H9 (cell line): Measurements from ENCODE around the gene OFD1. TPM values are rescaled to one million over a fixed set of nuclear protein-coding genes. Genes with fewer than 3 reads are reported as not detected.

ENCODE experiments used
- DNase-seq: peaks from one replicate; pipeline ENCODE4 v3.0.0-alpha.2; 2017
- H2AFZ ChIP-seq: one replicate; pipeline ENCODE4 v1.6.1; 2013; ENCODE audit warnings: mild to moderate bottlenecking, low read length, control low read depth, moderate library complexity
- H2AK5ac ChIP-seq: 2 replicates; pipeline ENCODE4 v1.6.1; 2013; ENCODE audit warnings: low read length, control low read depth, mixed read lengths; ENCODE audit not compliant: insufficient read length
- H2BK120ac ChIP-seq: one replicate; pipeline ENCODE4 v1.6.1; 2013; ENCODE audit warnings: low read depth, mild to moderate bottlenecking, low read length, control low read depth, inconsistent platforms; ENCODE audit not compliant: poor library complexity, severe bottlenecking
- H2BK12ac ChIP-seq: 2 replicates; pipeline ENCODE4 v1.6.1; 2013; ENCODE audit warnings: low read length, control low read depth, mixed read lengths, low read depth; ENCODE audit not compliant: insufficient read length
- H2BK15ac ChIP-seq: 2 replicates; pipeline ENCODE4 v1.6.1; 2013; ENCODE audit warnings: low read depth, low read length, control low read depth
- H2BK20ac ChIP-seq: one replicate; pipeline ENCODE4 v1.6.1; 2013; ENCODE audit warnings: low read depth, mild to moderate bottlenecking, low read length, control low read depth, inconsistent platforms; ENCODE audit not compliant: poor library complexity, severe bottlenecking
- H2BK5ac ChIP-seq: 2 replicates; pipeline ENCODE4 v1.6.1; 2013; ENCODE audit warnings: low read length, control low read depth, mixed read lengths; ENCODE audit not compliant: insufficient read length
- H3K14ac ChIP-seq: 2 replicates; pipeline ENCODE4 v1.6.1; 2013; ENCODE audit warnings: low read length, control low read depth; ENCODE audit not compliant: insufficient read depth
- H3K18ac ChIP-seq: 2 replicates; pipeline ENCODE4 v1.6.1; 2013; ENCODE audit warnings: low read depth, mild to moderate bottlenecking, mixed read lengths, low read length, control low read depth; ENCODE audit not compliant: insufficient read length
- H3K23ac ChIP-seq: 2 replicates; pipeline ENCODE4 v1.6.1; 2013; ENCODE audit warnings: low read length, control low read depth, mixed read lengths, low read depth; ENCODE audit not compliant: insufficient read length
- H3K23me2 ChIP-seq: 2 replicates; pipeline ENCODE4 v1.6.1; 2013; ENCODE audit warnings: low read depth, mild to moderate bottlenecking, mixed read lengths, low read length, control low read depth; ENCODE audit not compliant: insufficient read length, poor library complexity, severe bottlenecking
- H3K27ac ChIP-seq: 2 replicates; pipeline ENCODE4 v1.5.1; 2013; ENCODE audit warnings: low read length, control low read depth, mixed read lengths, low read depth; ENCODE audit not compliant: insufficient read length
- H3K27me3 ChIP-seq: 2 replicates; pipeline ENCODE4 v1.6.1; 2013; ENCODE audit warnings: low read length, control low read depth, inconsistent platforms; ENCODE audit not compliant: insufficient read depth
- H3K4ac ChIP-seq: 2 replicates; pipeline ENCODE4 v1.6.1; 2013; ENCODE audit warnings: low read depth, mild to moderate bottlenecking, control low read depth, inconsistent platforms, low read length, moderate library complexity
- H3K4me1 ChIP-seq: 2 replicates; pipeline ENCODE4 v1.6.1; 2013; ENCODE audit warnings: low read length, control low read depth, inconsistent platforms; ENCODE audit not compliant: insufficient read depth
- H3K4me2 ChIP-seq: 2 replicates; pipeline ENCODE4 v1.6.1; 2013; ENCODE audit warnings: low read length, control low read depth, mixed read lengths; ENCODE audit not compliant: insufficient read length, insufficient read depth
- H3K56ac ChIP-seq: 2 replicates; pipeline ENCODE4 v1.6.1; 2013; ENCODE audit warnings: low read depth, mild to moderate bottlenecking, mixed read lengths, low read length, control low read depth; ENCODE audit not compliant: insufficient read length
- H3K79me1 ChIP-seq: 2 replicates; pipeline ENCODE4 v1.6.1; 2013; ENCODE audit warnings: low read depth, mild to moderate bottlenecking, moderate library complexity, low read length, control low read depth, inconsistent platforms; ENCODE audit not compliant: insufficient read depth, poor library complexity, severe bottlenecking
- H3K79me2 ChIP-seq: 2 replicates; pipeline ENCODE4 v1.6.1; 2013; ENCODE audit warnings: low read length, control low read depth, inconsistent platforms; ENCODE audit not compliant: insufficient read depth
- H3K9ac ChIP-seq: 2 replicates; pipeline ENCODE4 v1.6.1; 2013; ENCODE audit warnings: low read length, control low read depth, mixed read lengths; ENCODE audit not compliant: insufficient read length; ENCODE audit errors: extremely low read depth
- H3K9me3 ChIP-seq: one replicate; pipeline ENCODE4 v1.6.1; 2013; ENCODE audit warnings: low read depth, low read length, inconsistent platforms; ENCODE audit not compliant: control insufficient read depth
- H3T11ph ChIP-seq: one replicate; pipeline ENCODE4 v1.6.1; 2013; ENCODE audit warnings: mild to moderate bottlenecking, low read length, control low read depth, inconsistent platforms
- H4K20me1 ChIP-seq: one replicate; pipeline ENCODE4 v1.6.1; 2013; ENCODE audit not compliant: control insufficient read depth, insufficient read length, insufficient read depth
- H4K5ac ChIP-seq: 2 replicates; pipeline ENCODE4 v1.6.1; 2013; ENCODE audit warnings: low read depth, mild to moderate bottlenecking, mixed read lengths, low read length, control low read depth; ENCODE audit not compliant: insufficient read length
- H4K8ac ChIP-seq: replicated peaks from 2 replicates; pipeline ENCODE4 v1.6.1; 2013; ENCODE audit warnings: low read length, control low read depth, mixed read lengths, low read depth; ENCODE audit not compliant: insufficient read length
- H4K91ac ChIP-seq: 2 replicates; pipeline ENCODE4 v1.6.1; 2013; ENCODE audit warnings: low read depth, mild to moderate bottlenecking, moderate library complexity, mixed read lengths, low read length, control low read depth; ENCODE audit not compliant: insufficient read length
- H3K27ac Mint-ChIP-seq, 3 experiments: 2 replicates in 2 of 3; 3 replicates in 1 of 3; pipeline ENCODE4 v1.8.0; 2020 to 2021; ENCODE audit warnings: mixed read lengths in 3 of 3, mild to moderate bottlenecking in 1 of 3, moderate library complexity in 1 of 3
- H3K27me3 Mint-ChIP-seq: 2 replicates; pipeline ENCODE4 v1.8.0; 2021; ENCODE audit warnings: low read depth, mild to moderate bottlenecking, moderate library complexity, mixed read lengths
- H3K36me3 Mint-ChIP-seq, 3 experiments: 2 replicates in 2 of 3; 3 replicates in 1 of 3; pipeline ENCODE4 v1.8.0; 2020 to 2021; ENCODE audit warnings: low read depth in 3 of 3, mixed read lengths in 3 of 3; ENCODE audit not compliant: insufficient read depth in 1 of 3
- H3K4me1 Mint-ChIP-seq, 2 experiments: 2 replicates each; pipeline ENCODE4 v1.8.0; 2020; ENCODE audit warnings: mixed read lengths in 2 of 2
- H3K4me3 Mint-ChIP-seq, 2 experiments: 2 replicates in 1 of 2; 3 replicates in 1 of 2; pipeline ENCODE4 v1.8.0; 2020 to 2021; ENCODE audit warnings: mild to moderate bottlenecking in 2 of 2, mixed read lengths in 2 of 2, moderate library complexity in 1 of 2
- H3K9me3 Mint-ChIP-seq, 2 experiments: 2 replicates in 1 of 2; 3 replicates in 1 of 2; pipeline ENCODE4 v1.8.0; 2020; ENCODE audit warnings: mild to moderate bottlenecking in 2 of 2, mixed read lengths in 2 of 2, moderate library complexity in 1 of 2
- CTCF ChIP-seq: fragments of 200-600 bp; sonication (generic); conservative IDR thresholded peaks from 3 replicates; pipeline ENCODE4 v1.8.0; 2021; ENCODE audit warnings: antibody characterized with exemption, mild to moderate bottlenecking
- WGBS: extraction: QIAGEN DNeasy Blood & Tissue Kit; methylation state at CpG from one replicate; pipeline ENCODE4 v1.1.7; 2013; ENCODE audit warnings: missing lambda C conversion rate, low lambda C conversion rate, mixed read lengths; ENCODE audit not compliant: insufficient read length; ENCODE audit errors: extremely low coverage; 5-methylcytosine and 5-hydroxymethylcytosine counted together
- total RNA-seq: library from RNA; stranded (reverse); gene quantifications from 2 replicates; pipeline ENCODE4 v1.2.1, GENCODE V29; 2021

The OFD1 gene
- total RNA-seq, 1 experiment from 2014 or later: 36.0 TPM

DNA sequence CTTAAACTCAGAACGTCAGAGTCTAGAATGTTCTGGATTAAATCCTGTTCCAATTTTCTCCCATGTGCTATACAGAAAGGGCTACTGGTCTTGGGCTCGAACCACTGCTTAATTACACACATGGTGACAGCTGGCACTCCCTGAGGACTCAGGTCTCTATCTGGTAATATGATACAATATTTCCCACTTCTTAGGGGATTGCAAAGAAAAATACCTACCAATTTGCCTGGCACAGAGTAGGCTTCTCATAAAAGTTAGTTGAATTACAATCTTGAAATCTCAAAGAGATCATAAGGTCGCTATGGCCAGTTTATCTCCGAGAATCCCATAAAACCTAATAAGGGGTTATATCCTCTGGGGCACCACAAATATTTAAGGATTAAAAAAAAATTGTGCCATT, 73.7 kb downstream of the OFD1 start:
- H2BK5ac ChIP-seq: no peak overlapping the region
- no peaks in the 10 kb centered on the region for H3K9me3 ChIP-seq
- H4K5ac ChIP-seq: no peak overlapping the region
- H3K23me2 ChIP-seq: no peaks in the 10 kb centered on the region
- H3K9ac ChIP-seq: no peak overlapping the region
- no peak overlapping the region for H3K23ac ChIP-seq
- H3K27me3 ChIP-seq: no peaks in the 10 kb centered on the region; the same call in 1 of the 2 replicates
- no peak overlapping the region for H4K8ac ChIP-seq
- H3K79me2 ChIP-seq: peaks cover 2% of the 10 kb centered on the region; the same call in 1 of the 2 replicates
- H2BK15ac ChIP-seq: no peak overlapping the region
- Mint-ChIP-seq H3K4me3 (no peak overlapping the region), H3K27ac (no peak overlapping the region), H3K4me1 (peaks cover 13 to 29% of the 10 kb centered on the region in 2 experiments), H3K9me3 (peaks cover 11 to 43% of the 10 kb centered on the region in 2 experiments), H3K36me3 (peaks cover 5 to 20% (median 10%) of the 10 kb centered on the region in 3 experiments; a peak in 5 of 7 replicates), H3K27me3 (peaks cover 2% of the 10 kb centered on the region; the same call in 1 of the 2 replicates)
- H3K56ac ChIP-seq: no peak overlapping the region
- H3K4me2 ChIP-seq: no peak overlapping the region
- WGBS: no CpG with 5 or more reads among the region's 4 CpGs
- no peak overlapping the region for H2AK5ac ChIP-seq
- H2BK120ac ChIP-seq: no peak overlapping the region
- no peak overlapping the region for H2AFZ ChIP-seq
- H3T11ph ChIP-seq: no peak overlapping the region
- no peak for DNase-seq
- no peak overlapping the region for H3K27ac ChIP-seq
- no peak overlapping the region for H3K14ac ChIP-seq
- no peak overlapping the region for H4K91ac ChIP-seq
- no peaks in the 10 kb centered on the region for H3K79me1 ChIP-seq
- H2BK20ac ChIP-seq: no peak overlapping the region
- TF ChIP-seq CTCF: no peak
- no peak overlapping the region for H3K4ac ChIP-seq
- no peak overlapping the region for H2BK12ac ChIP-seq
- no peak overlapping the region for H3K18ac ChIP-seq
- no peaks in the 10 kb centered on the region for H4K20me1 ChIP-seq
- no peaks in the 10 kb centered on the region; the same call in 1 of the 2 replicates for H3K4me1 ChIP-seq
